NCI-H2029 treated with DMSO at 0.1 percent for 48 hours (cell line): Measurements from ENCODE around the gene SNX20.

Experiments used
- DNase-seq: peaks from one replicate; lab custom pipeline; 2025; lab: John Stamatoyannopoulos, UW

SNX20 gene, protein sequence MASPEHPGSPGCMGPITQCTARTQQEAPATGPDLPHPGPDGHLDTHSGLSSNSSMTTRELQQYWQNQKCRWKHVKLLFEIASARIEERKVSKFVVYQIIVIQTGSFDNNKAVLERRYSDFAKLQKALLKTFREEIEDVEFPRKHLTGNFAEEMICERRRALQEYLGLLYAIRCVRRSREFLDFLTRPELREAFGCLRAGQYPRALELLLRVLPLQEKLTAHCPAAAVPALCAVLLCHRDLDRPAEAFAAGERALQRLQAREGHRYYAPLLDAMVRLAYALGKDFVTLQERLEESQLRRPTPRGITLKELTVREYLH

DNA sequence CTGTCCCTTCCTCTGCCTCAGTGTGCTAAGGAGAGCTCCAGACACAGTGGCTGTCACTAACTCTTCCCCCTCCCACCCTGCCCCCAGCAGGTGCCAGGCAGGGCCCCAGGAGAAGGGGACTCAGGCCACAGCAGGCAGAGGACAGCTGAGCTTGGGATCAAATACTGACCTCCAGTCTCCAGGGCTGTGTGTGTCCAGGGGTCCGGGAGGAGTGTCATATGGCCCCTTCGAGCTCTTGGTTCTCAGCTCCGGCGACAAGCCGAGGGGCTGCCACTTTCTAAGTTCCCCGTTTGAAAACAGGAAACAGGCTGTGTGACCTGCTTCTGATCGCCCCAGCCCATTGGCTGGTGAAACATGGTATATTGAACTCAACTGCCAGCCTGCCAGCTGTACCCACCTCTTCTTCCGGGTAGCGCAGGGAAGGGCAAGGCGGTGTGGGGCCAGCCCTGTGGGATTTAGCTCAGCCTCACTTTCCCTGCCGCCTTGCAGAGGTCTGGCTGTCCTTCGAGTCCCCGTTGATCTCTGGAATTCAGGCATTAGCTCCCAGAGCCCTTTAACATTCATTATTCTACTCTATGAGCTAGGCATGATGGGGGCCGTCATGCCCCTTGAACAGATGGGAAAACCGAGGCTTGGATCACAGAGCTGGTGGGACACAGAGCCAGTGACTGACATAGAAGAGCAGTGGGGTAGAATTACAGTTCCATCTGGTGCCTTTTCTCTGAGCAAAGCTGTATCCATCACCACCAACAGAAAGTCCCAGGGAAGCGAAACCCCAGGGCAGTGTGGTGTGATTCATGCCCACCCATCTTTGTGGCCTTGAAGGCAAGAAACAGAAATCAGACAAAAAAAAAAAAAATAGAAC lies at the start of gene SNX20:
SNX20 (minus strand) TSS at position 292 of the 865 bp plus-strand sequence. CDS start 3,786 bp downstream, outside the sequence.
- DNase-seq: no peak

DNA sequence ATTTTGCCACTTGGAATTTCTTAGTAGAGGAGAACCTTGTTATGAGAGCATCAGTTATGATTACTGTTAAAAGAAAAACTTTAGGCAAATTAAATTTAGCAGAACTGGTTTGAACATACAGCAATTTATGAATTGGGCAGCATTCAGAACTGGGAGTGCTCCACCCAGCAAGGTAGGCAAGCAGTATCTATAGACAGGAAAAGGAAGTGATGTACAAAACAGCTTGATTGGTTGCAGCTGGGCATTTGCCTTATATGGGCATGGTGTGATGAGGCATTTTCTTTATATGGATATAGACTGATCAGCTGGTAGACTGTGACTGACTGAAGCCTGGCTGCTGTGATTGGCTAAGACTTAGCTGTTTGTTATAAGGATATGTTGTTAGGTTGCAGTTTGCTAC lies 43.2 kb upstream of the SNX20 start:
- no peak for DNase-seq

DNA sequence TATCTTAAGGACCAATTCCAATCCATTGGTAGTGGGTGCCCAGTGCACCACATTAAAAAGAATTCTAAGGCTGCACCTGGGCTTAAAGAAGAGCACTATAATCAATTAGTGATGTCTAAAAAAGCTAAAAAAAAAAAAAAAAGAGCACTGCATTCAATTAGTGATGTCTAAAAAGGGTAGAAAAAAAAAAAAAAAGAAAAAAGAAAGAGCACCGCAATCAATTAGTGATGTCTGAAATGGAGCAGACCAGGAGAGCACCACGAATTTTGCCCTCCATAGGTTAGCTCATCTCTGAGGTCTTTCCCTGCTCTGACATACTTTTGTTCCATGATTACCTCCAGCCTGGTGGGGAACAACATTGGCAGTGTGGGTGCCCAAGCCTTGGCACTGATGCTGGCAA lies 41.8 kb upstream of the SNX20 start:
- DNase-seq: no peak

DNA sequence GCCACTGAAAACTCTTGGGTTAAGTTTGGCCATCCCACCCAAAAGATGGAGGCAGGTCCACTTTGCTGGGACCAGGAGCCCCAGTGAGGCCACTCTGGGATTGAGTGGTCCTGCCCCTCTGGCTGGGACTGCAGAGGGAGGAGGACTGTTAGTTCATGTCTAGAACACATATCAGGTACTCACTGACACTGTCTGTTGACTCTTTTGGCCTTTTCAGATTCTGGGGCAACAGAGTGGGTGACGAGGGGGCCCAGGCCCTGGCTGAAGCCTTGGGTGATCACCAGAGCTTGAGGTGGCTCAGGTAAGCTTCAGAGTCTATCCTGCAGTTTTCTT lies 41.3 kb upstream of the SNX20 start:
- no peak for DNase-seq

DNA sequence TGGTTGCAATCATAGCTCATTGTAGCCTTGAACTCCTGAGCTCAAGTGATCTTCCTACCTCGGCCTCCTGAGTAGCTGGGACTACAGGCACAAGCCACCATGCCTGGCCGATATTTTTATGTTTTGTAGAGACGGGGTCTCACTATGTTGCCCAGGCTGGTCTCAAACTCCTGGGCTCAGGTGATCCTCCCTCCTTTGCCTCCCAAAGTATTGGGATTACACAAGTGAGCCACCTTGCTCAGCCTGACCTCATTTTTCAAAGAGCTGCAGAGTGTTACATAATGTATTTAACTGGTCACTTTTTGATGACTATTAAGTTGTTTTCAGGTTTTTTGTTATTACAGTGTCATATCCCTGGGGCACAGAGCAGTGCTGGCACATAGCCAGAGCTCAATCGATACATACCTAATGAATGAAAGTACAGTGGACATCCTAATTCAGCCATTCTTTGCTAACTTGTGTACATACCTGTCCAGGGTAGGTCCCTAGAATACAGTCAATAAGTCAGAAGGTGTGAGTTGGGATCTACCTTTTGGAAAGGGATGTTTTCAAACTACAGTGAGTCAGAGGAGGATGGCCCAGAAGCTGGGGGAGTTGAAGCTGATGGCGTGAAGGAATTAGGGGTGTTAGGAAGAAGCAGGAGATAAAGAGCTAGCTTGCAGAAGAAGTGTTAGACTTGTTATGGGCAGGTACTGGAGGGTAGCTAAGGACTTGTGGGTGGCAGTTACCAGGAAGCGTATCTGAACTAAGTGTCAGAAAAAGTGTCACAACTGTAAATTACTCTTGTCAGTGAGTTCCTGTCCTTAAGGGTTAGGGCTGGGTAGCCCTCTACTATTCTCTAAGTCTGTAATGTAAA lies 40.7 kb upstream of the SNX20 start:
- DNase-seq: no peak

DNA sequence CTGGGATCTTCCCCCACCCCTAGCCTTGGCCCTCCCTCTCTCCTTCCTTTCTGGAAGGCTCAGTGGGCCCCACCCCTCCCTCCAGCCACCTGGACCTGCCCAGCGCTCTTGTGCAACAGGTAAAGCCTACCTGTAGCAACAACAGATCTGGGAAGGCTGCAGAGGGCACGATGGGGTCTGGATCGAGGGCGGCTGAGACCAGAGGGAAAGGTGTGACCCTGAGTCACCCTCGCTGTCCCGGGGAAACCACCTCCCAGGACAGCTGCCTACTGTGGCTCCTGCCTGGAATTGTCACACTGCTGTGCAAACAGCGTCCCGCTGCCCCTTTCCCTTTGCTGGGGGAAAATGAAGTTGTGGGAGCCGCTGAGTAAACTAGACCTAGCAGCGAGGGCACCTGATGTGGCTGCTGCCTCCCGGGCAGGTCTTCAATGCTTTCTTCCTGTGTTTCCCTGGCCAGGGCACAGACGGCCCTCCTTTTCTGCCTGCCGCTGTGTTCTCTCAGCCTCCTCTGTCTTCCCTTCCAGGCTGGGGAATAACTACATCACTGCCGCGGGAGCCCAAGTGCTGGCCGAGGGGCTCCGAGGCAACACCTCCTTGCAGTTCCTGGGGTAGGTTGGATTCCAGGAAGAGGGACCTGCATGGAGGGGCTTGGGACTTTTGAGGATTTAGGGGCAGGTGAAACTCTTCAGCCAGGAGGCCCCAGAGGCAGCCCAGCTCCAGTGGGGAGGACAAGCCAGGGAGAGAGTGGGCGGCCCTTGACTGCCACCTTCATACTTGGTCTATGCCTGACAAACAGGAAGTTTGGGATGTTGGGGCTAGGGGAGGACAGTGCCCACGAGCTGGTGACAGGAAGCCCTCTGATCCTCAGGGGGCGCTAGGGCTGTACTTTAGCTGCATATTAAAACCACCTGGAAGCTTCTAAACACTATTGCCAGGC lies 38.6 kb upstream of the SNX20 start:
- DNase-seq: no peak

DNA sequence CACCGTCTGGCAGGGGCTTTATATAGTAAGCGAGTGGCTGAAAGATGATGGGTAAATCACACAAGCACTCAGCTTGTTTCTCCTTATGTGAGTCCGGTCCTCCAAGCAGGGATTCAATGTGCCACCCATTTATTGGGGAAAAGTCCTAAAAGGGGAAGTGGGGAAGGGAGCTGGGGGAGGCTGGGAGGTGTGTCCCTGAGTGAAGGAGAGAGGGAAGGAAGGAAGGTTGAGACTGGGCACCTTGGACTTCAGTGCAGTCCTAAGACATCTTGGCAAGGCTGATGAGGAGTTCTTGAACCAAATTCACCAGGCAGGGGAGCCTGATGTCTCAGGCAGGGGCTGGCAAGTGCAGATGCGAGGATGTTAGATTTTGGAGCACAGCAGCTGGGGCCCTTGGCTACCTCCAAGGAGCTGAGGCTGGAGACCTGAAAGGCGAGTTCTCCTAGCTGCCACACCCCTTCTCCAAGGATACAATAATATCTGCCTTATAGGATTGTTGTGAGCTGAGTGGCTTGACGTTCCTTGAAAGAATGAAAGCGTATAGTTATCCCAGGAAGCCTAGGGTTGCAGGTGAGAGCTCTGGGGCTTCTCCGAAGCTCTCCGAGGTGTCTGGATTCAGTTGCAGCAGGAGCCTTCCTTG lies 37.8 kb upstream of the SNX20 start:
- DNase-seq: no peak

DNA sequence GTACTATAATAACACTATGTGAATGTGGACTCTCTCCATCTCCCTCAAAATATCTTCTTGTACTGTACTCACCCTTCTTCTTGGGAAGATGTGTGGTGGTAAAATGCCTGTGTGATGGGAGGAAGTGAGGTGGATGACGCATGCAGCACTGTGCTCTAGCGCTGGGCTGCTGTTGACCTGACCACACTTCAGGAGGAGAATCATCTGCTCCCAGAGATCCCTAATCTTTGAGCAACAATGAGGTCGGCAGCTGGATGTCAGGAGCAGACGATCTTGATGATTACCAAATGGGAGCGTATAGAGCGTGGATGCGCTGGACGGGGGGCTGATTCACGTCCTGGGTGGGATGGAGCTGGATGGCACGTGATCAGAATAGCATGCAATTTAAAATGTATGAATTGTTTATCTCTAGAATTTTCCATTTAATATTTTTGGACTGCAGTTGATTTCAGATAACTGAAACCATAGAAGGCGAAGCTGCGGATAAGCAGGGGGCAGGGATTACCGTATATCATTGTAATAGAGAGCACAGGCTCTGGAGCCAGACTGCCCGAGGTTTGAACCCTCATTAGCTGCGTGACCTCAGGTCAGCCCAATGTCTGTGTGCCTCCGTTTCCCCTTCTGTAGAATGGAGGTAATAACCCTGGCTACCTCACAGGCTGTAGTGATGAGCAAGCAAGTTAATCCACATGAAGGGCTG lies 37.1 kb upstream of the SNX20 start:
- DNase-seq: no peak

DNA sequence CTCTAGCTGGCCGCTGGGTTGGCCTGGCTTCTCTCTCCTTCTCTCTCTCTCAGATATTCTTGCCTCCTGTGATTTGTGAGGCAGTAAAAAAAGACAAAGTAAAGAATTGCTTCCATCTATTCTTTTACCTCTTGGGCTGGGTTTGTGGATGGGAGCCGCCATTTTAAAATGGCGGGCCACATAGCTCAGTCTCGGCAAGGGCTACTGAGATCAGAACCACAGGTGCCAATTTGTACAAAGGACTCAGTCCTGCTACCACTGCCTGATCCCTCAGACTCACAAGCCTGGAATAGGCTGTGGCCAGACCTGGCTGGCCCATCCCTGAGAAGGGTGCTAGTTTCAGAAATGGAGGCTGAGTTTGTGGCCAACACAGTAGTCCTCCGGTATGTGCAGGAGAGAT lies 36.4 kb upstream of the SNX20 start:
- DNase-seq: no peak

DNA sequence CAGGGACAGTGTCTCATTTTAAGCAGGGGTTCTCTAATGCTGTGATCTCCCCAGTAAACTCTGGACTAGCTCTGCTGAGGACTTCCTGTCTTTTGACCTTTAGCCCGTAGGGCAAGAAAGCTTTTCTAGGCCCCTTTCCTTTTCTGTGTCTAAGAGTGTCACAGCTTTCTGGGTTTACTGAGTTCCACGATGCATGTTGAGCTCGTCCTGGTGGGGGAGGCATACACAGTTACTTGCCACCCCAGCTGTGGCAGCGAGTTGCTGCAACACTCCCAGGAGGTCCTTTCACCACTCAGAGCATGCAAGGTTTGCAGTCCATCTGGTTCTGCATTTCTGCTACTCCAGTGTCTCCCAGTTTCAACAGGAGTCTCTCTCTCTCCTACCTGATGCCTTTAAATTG lies 36.0 kb upstream of the SNX20 start:
- DNase-seq: no peak

DNA sequence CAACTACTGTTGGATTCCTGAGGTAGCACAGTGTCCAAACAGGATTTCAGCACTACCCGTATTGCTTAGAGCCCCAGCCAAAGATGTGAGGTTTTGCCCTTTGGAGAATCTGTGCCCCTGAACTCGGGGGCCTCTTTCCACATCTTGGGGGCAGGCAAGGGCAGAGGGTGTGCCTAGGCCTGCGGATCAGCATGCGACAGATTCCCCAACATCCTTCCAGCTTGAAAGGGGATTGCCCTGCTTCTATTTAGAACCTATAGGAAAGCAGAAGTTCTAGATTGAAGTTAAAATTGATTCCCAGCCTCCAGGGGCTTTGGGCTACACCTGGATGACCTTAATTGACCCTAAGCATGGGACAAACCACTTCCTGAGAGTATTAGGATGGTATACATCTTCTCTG lies 31.8 kb upstream of the SNX20 start:
- DNase-seq: no peak

DNA sequence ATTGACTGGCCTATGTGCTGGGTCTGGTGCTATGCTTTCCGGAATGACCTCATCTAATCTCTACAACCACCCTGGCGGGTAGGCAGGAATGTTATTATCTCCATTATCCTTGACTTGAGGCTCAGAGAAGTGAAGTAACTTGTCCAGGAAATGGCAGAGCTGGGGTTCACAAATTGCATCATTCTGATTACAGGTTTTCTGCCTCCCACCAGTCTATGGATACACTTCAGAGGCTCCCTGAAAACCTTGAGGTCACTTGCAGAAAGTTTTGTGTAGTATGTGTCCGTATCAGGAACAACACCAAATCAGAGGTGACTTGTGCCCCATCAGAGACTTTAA lies 31.4 kb upstream of the SNX20 start:
- DNase-seq: no peak

DNA sequence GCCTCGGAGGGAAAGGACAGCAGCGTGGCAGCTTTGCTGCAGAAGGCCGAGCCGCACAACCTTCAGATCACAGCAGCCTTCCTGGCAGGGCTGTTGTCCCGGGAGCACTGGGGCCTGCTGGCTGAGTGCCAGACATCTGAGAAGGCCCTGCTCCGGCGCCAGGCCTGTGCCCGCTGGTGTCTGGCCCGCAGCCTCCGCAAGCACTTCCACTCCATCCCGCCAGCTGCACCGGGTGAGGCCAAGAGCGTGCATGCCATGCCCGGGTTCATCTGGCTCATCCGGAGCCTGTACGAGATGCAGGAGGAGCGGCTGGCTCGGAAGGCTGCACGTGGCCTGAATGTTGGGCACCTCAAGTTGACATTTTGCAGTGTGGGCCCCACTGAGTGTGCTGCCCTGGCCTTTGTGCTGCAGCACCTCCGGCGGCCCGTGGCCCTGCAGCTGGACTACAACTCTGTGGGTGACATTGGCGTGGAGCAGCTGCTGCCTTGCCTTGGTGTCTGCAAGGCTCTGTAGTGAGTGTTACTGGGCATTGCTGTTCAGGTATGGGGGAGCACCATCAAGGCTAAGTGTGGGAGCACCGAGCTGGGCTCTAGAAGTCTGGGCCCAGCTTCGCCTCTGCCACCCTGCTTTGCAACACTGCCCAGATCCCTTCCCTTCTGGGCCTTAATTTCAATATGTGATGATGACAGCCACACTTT lies 30.9 kb upstream of the SNX20 start:
- DNase-seq: no peak

DNA sequence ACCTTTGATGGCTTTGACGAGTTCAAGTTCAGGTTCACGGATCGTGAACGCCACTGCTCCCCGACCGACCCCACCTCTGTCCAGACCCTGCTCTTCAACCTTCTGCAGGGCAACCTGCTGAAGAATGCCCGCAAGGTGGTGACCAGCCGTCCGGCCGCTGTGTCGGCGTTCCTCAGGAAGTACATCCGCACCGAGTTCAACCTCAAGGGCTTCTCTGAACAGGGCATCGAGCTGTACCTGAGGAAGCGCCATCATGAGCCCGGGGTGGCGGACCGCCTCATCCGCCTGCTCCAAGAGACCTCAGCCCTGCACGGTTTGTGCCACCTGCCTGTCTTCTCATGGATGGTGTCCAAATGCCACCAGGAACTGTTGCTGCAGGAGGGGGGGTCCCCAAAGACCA lies 29.9 kb upstream of the SNX20 start:
- DNase-seq: no peak

DNA sequence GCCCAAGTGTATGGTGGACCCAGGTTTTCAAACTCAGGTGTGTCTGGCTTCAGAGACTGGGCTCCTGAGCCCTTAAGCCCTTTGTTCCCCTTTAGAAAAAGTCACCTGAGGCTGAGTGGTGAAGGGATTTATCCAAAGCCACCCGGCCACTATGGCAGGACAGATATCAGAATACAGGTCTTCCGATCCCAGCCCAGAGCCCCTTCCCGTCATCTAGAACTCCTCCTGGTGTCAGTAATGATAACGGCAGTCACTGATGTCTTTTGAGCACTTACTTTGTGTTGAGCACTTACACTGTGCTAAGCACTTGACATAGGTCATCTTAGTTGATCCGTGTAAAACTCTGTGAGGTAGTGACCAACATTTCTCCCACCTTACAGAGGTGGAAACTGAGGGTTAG lies 28.9 kb upstream of the SNX20 start:
- DNase-seq: no peak

DNA sequence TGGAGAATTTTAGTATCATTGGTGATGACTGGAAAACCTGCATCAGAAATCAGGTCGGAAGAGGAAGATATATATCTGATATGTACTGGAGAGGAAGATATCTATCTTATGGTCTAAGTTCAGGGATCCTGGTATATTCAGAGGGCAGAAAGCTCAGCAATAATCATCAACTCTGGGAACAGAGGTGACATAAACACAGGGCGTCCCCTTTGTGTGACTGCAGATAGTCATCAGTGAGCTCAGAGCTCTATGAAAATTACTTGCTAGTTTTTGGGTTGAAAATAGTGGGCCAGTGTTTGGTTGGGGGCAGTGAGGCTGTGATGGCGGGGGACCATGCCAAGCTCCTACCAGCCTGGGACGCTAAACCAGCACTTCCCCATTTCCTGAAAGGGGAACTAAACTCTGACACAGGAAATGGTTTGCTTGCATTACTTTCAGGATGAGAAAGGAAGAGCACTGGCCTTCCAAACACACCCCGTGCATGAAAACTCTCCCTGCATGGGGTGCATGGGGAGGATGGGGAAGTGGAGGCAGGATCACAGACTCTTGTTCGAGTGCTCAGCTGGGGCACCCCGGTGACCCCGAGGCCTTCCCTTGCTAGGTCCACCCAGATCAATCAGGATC lies 28.1 kb upstream of the SNX20 start:
- no peak for DNase-seq

DNA sequence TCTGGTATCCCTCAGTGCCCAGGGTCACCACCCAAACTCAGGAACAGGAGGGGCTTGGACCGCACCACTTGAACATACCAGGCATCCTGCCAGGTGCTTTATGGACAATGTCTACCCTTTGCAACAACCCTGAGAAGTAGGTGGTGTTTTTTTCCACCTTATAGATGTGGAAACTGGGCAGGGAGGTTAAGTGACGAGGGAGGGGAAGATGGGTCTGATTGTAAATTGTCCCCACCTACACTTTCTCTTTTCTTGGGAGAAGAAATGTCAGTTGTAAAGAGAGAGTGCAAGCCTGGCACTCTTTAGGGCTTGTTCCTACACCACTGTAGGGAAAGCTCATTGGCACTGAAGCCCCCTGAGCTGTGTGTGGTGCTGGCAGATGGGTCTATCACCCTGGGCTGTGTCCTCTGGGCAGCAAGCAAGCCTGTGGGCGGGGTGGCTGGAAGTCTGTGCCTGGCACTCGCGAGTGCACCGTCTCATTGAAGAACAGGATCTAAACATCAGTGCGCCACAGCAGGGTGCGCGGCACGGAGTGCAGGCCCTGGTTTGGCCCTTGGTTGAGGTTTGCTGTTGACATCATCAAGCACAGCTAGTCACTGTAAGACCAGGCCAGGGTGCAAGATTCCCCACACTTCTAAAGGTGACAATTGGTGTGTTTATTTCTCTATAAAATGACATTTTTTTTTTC lies 27.4 kb upstream of the SNX20 start:
- DNase-seq: no peak

DNA sequence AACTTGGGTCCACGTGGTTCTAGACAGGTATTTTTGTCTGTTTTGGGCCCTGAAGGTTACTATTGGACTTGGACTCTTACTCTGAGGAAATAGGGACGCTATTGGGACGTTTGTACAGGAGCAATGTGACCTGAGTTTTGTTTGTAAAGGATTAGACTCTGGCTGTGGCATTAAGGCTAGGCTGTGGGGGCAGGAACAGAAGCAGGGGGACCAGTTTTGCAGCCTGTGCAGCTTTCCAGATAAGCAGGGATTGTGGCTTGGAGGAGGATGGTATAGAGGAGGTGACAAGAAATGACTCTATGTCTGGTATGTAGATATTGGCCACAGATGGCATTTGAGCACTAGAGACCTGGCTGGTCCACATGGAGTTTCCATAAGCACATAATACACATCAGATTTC lies 25.1 kb upstream of the SNX20 start:
- no peak for DNase-seq
